HCT116 (cell line): Measurements from ENCODE around the gene SRL. TPM values are rescaled to one million over a fixed set of nuclear protein-coding genes. Genes with fewer than 3 reads are reported as not detected.

Experiments used
- ATAC-seq: fragments of 200-7000 bp; cut with Tn5 transposase; 2 replicates; pipeline ENCODE4 v1.9.1; 2020; ENCODE audit warnings: mild to moderate bottlenecking, moderate library complexity
- BruUV-seq: library from RNA; stranded (reverse); fragments of 400-500 nt; replicated peaks from 2 replicates; lab custom pipeline; 2021; lab: Mats Ljungman, UMichigan
- CTCF ChIA-PET: fragments of 300-600 bp; sonication (Branson Sonifier 250); formaldehyde crosslinking; loops from one replicate; lab custom pipeline; 2021; ENCODE audit warnings: antibody characterized with exemption; lab: Charles Lee
- POLR2A ChIA-PET: fragments of 300-600, 350-600 bp; sonication (Branson Sonifier 250); formaldehyde crosslinking; loops from one replicate; lab custom pipeline; 2021; ENCODE audit warnings: antibody characterized with exemption; lab: Charles Lee
- RAD21 ChIA-PET, 2 experiments: fragments of 300-600 bp; sonication (Branson Sonifier 250); formaldehyde crosslinking; loops; one replicate each; lab custom pipeline; 2023; ENCODE audit warnings: low total read pairs in 2 of 2; ENCODE audit not compliant: uncharacterized antibody in 2 of 2, unreplicated experiment in 2 of 2, low non-redundant PET in 1 of 2; lab: Charles Lee
- DNase-seq: peaks from one replicate; pipeline ENCODE4 v3.0.0-alpha.2; 2010; ENCODE audit warnings: low read depth, low spot score
- H2AFZ ChIP-seq: fragments of 200-600 bp; shearing (Covaris generic), sonication (generic); 2 replicates; pipeline ENCODE4 v1.6.1; 2017; ENCODE audit warnings: low read depth, mixed run types, mixed read lengths, antibody characterized with exemption, low read length; ENCODE audit not compliant: poor library complexity, severe bottlenecking
- H3K27ac ChIP-seq: 2 replicates; pipeline ENCODE4 v1.5.1; 2012; ENCODE audit warnings: low read depth, low read length
- H3K27me3 ChIP-seq: fragments of 200-600 bp; sonication (generic); 2 replicates; pipeline ENCODE4 v1.6.1; 2016; ENCODE audit warnings: mixed run types, low read length, mixed read lengths; ENCODE audit not compliant: insufficient read depth
- H3K36me3 ChIP-seq, 2 experiments: fragments of 200-500 bp in 1 of 2; fragments of 200-600 bp in 1 of 2; sonication (Bioruptor generic) in 1 of 2; sonication (generic) in 1 of 2; 2 replicates each; pipeline versions ENCODE4 v1.5.1 to v1.6.1; 2014 to 2016; ENCODE audit warnings: low read length in 2 of 2, inconsistent platforms in 1 of 2, mixed read lengths in 1 of 2, mixed run types in 1 of 2; ENCODE audit not compliant: insufficient read depth in 2 of 2, control insufficient read depth in 1 of 2
- H3K4me1 ChIP-seq, 2 experiments: fragments of 200-600 bp in 1 of 2; sonication (generic) in 1 of 2; 2 replicates each; pipeline versions ENCODE4 v1.5.1 to v1.6.1; 2012 to 2017; ENCODE audit warnings: low read length in 2 of 2, inconsistent platforms in 1 of 2, mild to moderate bottlenecking in 1 of 2, mixed read lengths in 1 of 2, mixed run types in 1 of 2, moderate library complexity in 1 of 2; ENCODE audit not compliant: insufficient read depth in 2 of 2, control insufficient read depth in 1 of 2
- H3K4me2 ChIP-seq: fragments of 200-600 bp; sonication (generic); 2 replicates; pipeline ENCODE4 v1.6.1; 2017; ENCODE audit warnings: mixed run types, low read length, mixed read lengths
- H3K4me3 ChIP-seq, 2 experiments: fragments of 200-600 bp in 1 of 2; sonication (generic) in 1 of 2; replicated peaks in 1 of 2; 2 replicates each; pipeline ENCODE4 v1.5.1; 2011 to 2016; ENCODE audit warnings: low read length in 2 of 2, control low read depth in 1 of 2, low read depth in 1 of 2, mild to moderate bottlenecking in 1 of 2, mixed read lengths in 1 of 2, mixed run types in 1 of 2
- H3K79me2 ChIP-seq: fragments of 200-600 bp; sonication (generic); 2 replicates; pipeline ENCODE4 v1.6.1; 2017; ENCODE audit warnings: mild to moderate bottlenecking, mixed run types, low read length, moderate library complexity, mixed read lengths; ENCODE audit not compliant: insufficient read depth
- H3K9ac ChIP-seq: fragments of 200-600 bp; sonication (generic); 2 replicates; pipeline ENCODE4 v1.6.1; 2016; ENCODE audit warnings: low read length, mixed read lengths
- H3K9me2 ChIP-seq: fragments of 200-600 bp; sonication (generic), shearing (Covaris generic); 2 replicates; pipeline ENCODE4 v1.6.1; 2017; ENCODE audit warnings: mixed run types, mild to moderate bottlenecking, moderate library complexity; ENCODE audit not compliant: insufficient read depth
- H3K9me3 ChIP-seq, 2 experiments: fragments of 200-500 bp in 1 of 2; fragments of 200-600 bp in 1 of 2; sonication (Bioruptor generic) in 1 of 2; sonication (generic) in 1 of 2; 2 replicates each; pipeline ENCODE4 v1.6.1; 2014 to 2017; ENCODE audit warnings: low read length in 2 of 2, mixed read lengths in 2 of 2, inconsistent platforms in 1 of 2, low read depth in 1 of 2, mild to moderate bottlenecking in 1 of 2, mixed run types in 1 of 2, moderate library complexity in 1 of 2; ENCODE audit not compliant: control insufficient read depth in 1 of 2, insufficient read depth in 1 of 2
- H4K20me1 ChIP-seq: fragments of 200-600 bp; sonication (generic), shearing (Covaris generic); 2 replicates; pipeline ENCODE4 v1.6.1; 2017; ENCODE audit warnings: mixed run types, mild to moderate bottlenecking, moderate library complexity; ENCODE audit not compliant: insufficient read depth
- CTCF ChIP-seq, 3 experiments: fragments of 200-600 bp in 1 of 3; sonication (generic) in 1 of 3; IDR thresholded peaks in 2 of 3; conservative IDR thresholded peaks in 1 of 3; 2 replicates each; pipeline ENCODE4 v1.5.1; 2012 to 2017; ENCODE audit warnings: low read depth in 2 of 3, low read length in 2 of 3, antibody characterized with exemption in 1 of 3, borderline replicate concordance in 1 of 3, control low read depth in 1 of 3, mild to moderate bottlenecking in 1 of 3, mixed read lengths in 1 of 3, mixed run types in 1 of 3, moderate library complexity in 1 of 3; ENCODE audit not compliant: insufficient read depth in 1 of 3
- POLR2A ChIP-seq: IDR thresholded peaks from 2 replicates; pipeline ENCODE4 v1.7.0; 2011; ENCODE audit warnings: borderline replicate concordance; ENCODE audit not compliant: insufficient read depth, insufficient read length; ENCODE audit errors: extremely low read depth
- POLR2AphosphoS5 ChIP-seq: IDR thresholded peaks from 2 replicates; pipeline ENCODE4 v1.6.1; 2011; ENCODE audit warnings: mild to moderate bottlenecking, low read depth, low read length, moderate library complexity
- RAD21 ChIP-seq: IDR thresholded peaks from 2 replicates; pipeline ENCODE4 v1.6.1; 2012; ENCODE audit warnings: low read depth, mild to moderate bottlenecking
- SIN3A ChIP-seq: IDR thresholded peaks from 2 replicates; pipeline ENCODE4 v1.6.1; 2012; ENCODE audit warnings: low read depth
- ZFX ChIP-seq: fragments of 450-650 bp; IDR thresholded peaks from 2 replicates; pipeline ENCODE4 v1.6.1; 2017
- intact Hi-C: fragments of 100-400 bp; cut with micrococcal nuclease; formaldehyde crosslinking; loops from 2 replicates; pipeline ENCODE4 v1.10.0; 2022
- total RNA-seq: library from RNA; stranded (reverse); gene quantifications from one replicate; pipeline ENCODE4 v1.2.1, GENCODE V29; 2021; ENCODE audit not compliant: unreplicated experiment
- TF ChIP-seq, protein P1 (sequence below): IDR thresholded peaks from 2 replicates; pipeline ENCODE4 v1.6.1; 2012
- TF ChIP-seq, protein P2 (sequence below): IDR thresholded peaks from 2 replicates; pipeline ENCODE4 v1.6.1; 2012; ENCODE audit warnings: low read depth
- TF ChIP-seq, protein P3 (sequence below): IDR thresholded peaks from 2 replicates; pipeline ENCODE4 v1.6.1; 2011; ENCODE audit warnings: mild to moderate bottlenecking, low read length, moderate library complexity; ENCODE audit not compliant: insufficient replicate concordance; ENCODE audit errors: extremely low read depth

The SRL gene
- total RNA-seq, 1 experiment from 2014 or later, result not detected

DNA sequence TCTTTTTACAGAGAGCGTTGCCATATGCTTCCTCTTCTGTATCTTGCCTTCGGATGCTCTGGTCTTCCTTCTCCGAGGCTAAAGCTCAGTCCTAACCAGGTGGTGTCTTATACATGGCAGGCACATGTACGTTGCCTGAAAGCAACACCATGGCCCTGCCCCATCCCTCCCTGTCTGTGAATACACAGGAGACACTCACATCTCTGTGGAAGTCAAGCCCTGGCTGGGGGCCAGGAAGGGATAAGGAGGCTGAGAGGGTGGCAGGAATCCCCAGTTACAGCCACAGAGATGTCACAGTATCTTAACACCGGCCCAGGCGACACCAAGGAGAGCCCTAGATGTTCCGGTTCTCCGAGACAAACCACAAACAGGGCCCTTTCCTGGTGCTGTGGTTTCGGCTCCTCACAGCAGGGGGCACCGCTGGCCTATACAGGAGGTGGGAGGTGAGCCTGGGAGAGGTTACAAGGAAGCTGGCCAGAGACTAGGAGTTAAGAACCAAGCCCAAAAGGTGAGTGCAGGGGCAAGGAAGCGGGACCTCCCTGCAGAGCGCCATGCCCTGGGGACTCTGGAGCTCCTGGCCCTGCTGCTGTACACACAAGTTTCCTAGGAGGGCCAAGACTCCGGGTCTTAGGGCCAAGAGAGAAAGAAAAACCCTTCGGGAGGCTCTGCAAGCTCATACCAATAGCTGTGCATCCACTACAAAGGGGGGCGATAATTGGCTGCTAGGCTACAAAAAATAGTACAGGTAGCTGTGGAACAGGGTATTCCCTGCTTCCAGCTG, 41.7 kb downstream of the SRL start:
- no TSS peak for BruUV-seq
- H3K27me3 ChIP-seq, result no peaks in the 10 kb centered on the region
- peaks cover 9 to 10% of the 10 kb centered on the region in 2 experiments for H3K4me1 ChIP-seq
- ATAC-seq, result peak; percentile 93
- peak; percentile 31 for DNase-seq
- peak overlapping the region; percentile 99 for H2AFZ ChIP-seq
- H3K9me3 ChIP-seq, result no peaks in the 10 kb centered on the region
- no peaks in the 10 kb centered on the region for H3K36me3 ChIP-seq
- peak overlapping the region; percentile 70 for H3K4me2 ChIP-seq
- H3K9me2 ChIP-seq, result no peaks in the 10 kb centered on the region
- POLR2A ChIA-PET, result interaction anchor here (1.0 kb wide), 1 partner anchor 54 kb away, joined by 3 read pairs; no protein-coding TSS in a partner anchor
- RAD21 ChIA-PET, result interaction anchor here (0.6 to 1.2 kb wide), 6 partner anchors 52 to 299 kb away, joined by 3 to 8 read pairs (median 6); no protein-coding TSS in a partner anchor
- peak overlapping the region in 1 of 2 experiments; percentile 18; a peak in 1 of 4 replicates for H3K4me3 ChIP-seq
- no peak overlapping the region for H3K27ac ChIP-seq
- H4K20me1 ChIP-seq, result no peaks in the 10 kb centered on the region
- intact Hi-C loops, result no loop called here
- H3K79me2 ChIP-seq, result no peaks in the 10 kb centered on the region
- TF ChIP-seq SIN3A, result no peak
- peak; percentile 32 to 84 (median 49); a peak in 5 of 6 replicates for TF ChIP-seq CTCF (IDR thresholded peaks at IDR 0.05 in 2 of 3, conservative IDR thresholded peaks at IDR 0.05 in 1 of 3; ENCODE audit: borderline replicate concordance in 1 of 3, insufficient read depth in 1 of 3, low read depth in 2 of 3, low read length in 2 of 3)
- peak; percentile 88 for TF ChIP-seq RAD21
- H3K9ac ChIP-seq, result 0 out of 2 replicates have a peak overlapping the region, but pooled peaks have one; percentile 22
- CTCF ChIA-PET, result interaction anchor here (0.8 to 1.9 kb wide), 6 partner anchors 10 to 217 kb away, joined by 4 to 28 read pairs (median 6); partner anchors contain the start of gene TFAP4

DNA sequence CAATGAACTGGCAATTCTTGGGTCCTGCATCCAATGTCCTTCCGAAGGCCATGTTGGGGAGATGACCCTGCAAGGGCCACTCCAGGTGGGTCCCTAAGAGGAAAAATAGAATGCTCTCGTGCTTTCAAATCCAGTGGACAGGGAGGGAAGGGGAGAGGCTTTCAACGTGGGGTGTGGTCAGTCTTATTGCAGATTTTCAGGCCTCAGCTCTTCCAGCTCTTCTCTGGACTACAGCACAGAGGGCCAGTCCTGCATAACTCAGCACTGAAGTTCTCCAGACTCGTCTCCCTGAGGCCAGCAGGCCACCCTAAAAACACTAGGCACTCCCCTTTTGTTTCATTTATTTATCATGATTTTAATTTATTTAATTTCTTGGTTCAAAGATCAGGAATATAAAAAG, 43.1 kb downstream of the SRL start:
- ChIA-PET RAD21 (no interaction called here), POLR2A (no interaction called here), CTCF (interaction anchor here (0.7 to 1.7 kb wide), 2 partner anchors 55 to 216 kb away, joined by 3 to 6 read pairs; no protein-coding TSS in a partner anchor)
- no peak overlapping the region for H2AFZ ChIP-seq
- H3K4me3 ChIP-seq, result no peak overlapping the region
- H3K27me3 ChIP-seq, result no peaks in the 10 kb centered on the region
- H3K9me2 ChIP-seq, result no peaks in the 10 kb centered on the region
- peaks cover 9 to 10% of the 10 kb centered on the region in 2 experiments for H3K4me1 ChIP-seq
- H4K20me1 ChIP-seq, result no peaks in the 10 kb centered on the region
- no TSS peak for BruUV-seq
- H3K9me3 ChIP-seq, result no peaks in the 10 kb centered on the region
- no peaks in the 10 kb centered on the region for H3K36me3 ChIP-seq
- DNase-seq (no peak), ATAC-seq (no peak)
- intact Hi-C loops, result no loop called here
- no peak overlapping the region for H3K27ac ChIP-seq
- no peak overlapping the region for H3K4me2 ChIP-seq
- no peak overlapping the region for H3K9ac ChIP-seq
- H3K79me2 ChIP-seq, result no peaks in the 10 kb centered on the region
- TF ChIP-seq ZFX, result no peak
- TF ChIP-seq, protein P1, sequence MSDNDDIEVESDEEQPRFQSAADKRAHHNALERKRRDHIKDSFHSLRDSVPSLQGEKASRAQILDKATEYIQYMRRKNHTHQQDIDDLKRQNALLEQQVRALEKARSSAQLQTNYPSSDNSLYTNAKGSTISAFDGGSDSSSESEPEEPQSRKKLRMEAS, result no peak
- TF ChIP-seq, protein P2, sequence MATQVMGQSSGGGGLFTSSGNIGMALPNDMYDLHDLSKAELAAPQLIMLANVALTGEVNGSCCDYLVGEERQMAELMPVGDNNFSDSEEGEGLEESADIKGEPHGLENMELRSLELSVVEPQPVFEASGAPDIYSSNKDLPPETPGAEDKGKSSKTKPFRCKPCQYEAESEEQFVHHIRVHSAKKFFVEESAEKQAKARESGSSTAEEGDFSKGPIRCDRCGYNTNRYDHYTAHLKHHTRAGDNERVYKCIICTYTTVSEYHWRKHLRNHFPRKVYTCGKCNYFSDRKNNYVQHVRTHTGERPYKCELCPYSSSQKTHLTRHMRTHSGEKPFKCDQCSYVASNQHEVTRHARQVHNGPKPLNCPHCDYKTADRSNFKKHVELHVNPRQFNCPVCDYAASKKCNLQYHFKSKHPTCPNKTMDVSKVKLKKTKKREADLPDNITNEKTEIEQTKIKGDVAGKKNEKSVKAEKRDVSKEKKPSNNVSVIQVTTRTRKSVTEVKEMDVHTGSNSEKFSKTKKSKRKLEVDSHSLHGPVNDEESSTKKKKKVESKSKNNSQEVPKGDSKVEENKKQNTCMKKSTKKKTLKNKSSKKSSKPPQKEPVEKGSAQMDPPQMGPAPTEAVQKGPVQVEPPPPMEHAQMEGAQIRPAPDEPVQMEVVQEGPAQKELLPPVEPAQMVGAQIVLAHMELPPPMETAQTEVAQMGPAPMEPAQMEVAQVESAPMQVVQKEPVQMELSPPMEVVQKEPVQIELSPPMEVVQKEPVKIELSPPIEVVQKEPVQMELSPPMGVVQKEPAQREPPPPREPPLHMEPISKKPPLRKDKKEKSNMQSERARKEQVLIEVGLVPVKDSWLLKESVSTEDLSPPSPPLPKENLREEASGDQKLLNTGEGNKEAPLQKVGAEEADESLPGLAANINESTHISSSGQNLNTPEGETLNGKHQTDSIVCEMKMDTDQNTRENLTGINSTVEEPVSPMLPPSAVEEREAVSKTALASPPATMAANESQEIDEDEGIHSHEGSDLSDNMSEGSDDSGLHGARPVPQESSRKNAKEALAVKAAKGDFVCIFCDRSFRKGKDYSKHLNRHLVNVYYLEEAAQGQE, result no peak
- TF ChIP-seq POLR2A, result no peak
- no peak for TF ChIP-seq POLR2AphosphoS5
- TF ChIP-seq, protein P3, sequence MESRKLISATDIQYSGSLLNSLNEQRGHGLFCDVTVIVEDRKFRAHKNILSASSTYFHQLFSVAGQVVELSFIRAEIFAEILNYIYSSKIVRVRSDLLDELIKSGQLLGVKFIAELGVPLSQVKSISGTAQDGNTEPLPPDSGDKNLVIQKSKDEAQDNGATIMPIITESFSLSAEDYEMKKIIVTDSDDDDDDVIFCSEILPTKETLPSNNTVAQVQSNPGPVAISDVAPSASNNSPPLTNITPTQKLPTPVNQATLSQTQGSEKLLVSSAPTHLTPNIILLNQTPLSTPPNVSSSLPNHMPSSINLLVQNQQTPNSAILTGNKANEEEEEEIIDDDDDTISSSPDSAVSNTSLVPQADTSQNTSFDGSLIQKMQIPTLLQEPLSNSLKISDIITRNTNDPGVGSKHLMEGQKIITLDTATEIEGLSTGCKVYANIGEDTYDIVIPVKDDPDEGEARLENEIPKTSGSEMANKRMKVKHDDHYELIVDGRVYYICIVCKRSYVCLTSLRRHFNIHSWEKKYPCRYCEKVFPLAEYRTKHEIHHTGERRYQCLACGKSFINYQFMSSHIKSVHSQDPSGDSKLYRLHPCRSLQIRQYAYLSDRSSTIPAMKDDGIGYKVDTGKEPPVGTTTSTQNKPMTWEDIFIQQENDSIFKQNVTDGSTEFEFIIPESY, result no peak
